Measurements from ENCODE around the gene RAP1GAP.

Gene RAP1GAP

DNA sequence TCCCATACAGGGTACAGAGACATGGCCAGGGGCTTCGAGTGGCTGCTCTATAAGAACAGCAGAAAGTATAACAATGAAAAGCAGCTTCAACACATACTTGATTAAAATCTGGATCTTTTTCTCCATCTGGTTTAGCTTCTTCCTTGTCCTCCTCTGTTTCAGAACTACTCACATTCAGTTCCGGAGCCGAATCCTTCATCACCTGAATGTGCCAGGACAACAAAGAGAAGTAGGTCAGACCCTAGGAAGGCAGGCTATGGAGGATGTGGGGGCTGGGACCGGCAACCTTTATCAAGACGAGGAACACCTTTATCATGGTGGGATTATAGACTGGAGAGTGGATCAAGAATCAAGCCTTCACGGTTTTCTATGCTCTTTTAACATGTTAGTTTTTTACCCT, 32.2 kb upstream of the RAP1GAP start:
- Histone ChIP-seq H3K9me3 (ENCODE audit: insufficient read depth, low read depth, low read length) (no peaks in the 10 kb centered on the region), H3K4me2 (ENCODE audit: low read depth, low read length, poor library complexity, severe bottlenecking) (no peak overlapping the region), H3K9ac (ENCODE audit: low read depth, low read length, poor library complexity, severe bottlenecking) (no peak overlapping the region), H3K4me1 (ENCODE audit: insufficient read depth, low read length, poor library complexity, severe bottlenecking) (no peaks in the 10 kb centered on the region), H4K20me1 (ENCODE audit: insufficient read depth, low read length, poor library complexity, severe bottlenecking) (no peaks in the 10 kb centered on the region), H3K4me3 (ENCODE audit: low read length, poor library complexity, severe bottlenecking) (no peak overlapping the region), H3K79me2 (ENCODE audit: insufficient read depth, low read length) (no peaks in the 10 kb centered on the region), H2AFZ (ENCODE audit: low read length) (no peak overlapping the region), H3K9me2 (replicated peaks; ENCODE audit: low read depth, low read length) (no peaks in the 10 kb centered on the region), H3F3A (ENCODE audit: low read depth) (no peaks in the 10 kb centered on the region), H3K36me3 (ENCODE audit: insufficient read depth, low read length) (peaks cover 64% of the 10 kb centered on the region), H3K27me3 (ENCODE audit: insufficient read depth, low read length, poor library complexity, severe bottlenecking) (no peaks in the 10 kb centered on the region)
- TF ChIP-seq EZH2phosphoT487 (IDR thresholded peaks at IDR 0.05; ENCODE audit: borderline replicate concordance), result no peak
- TF ChIP-seq, protein P1, sequence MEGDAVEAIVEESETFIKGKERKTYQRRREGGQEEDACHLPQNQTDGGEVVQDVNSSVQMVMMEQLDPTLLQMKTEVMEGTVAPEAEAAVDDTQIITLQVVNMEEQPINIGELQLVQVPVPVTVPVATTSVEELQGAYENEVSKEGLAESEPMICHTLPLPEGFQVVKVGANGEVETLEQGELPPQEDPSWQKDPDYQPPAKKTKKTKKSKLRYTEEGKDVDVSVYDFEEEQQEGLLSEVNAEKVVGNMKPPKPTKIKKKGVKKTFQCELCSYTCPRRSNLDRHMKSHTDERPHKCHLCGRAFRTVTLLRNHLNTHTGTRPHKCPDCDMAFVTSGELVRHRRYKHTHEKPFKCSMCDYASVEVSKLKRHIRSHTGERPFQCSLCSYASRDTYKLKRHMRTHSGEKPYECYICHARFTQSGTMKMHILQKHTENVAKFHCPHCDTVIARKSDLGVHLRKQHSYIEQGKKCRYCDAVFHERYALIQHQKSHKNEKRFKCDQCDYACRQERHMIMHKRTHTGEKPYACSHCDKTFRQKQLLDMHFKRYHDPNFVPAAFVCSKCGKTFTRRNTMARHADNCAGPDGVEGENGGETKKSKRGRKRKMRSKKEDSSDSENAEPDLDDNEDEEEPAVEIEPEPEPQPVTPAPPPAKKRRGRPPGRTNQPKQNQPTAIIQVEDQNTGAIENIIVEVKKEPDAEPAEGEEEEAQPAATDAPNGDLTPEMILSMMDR (conservative IDR thresholded peaks at IDR 0.05; ENCODE audit: low read length), result no peak

DNA sequence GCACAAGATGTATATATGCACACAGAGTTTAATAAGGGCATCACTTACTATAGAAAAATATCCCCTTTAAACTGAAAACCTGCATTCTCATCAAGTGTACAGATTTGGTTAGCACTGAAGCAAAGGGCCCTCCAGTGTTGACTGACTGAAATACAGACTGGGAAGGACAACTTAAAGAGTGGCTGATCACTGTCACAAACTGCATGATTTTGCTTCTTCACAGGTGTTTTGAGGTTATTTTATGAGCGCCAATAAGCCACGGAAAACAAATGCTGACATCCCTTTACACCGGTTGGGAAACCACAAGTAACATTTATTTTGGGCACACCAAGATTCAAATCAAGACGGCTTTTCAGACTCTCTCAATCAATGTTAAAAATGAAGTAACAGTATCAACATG, 30.9 kb upstream of the RAP1GAP start:
- H3K4me3 ChIP-seq (ENCODE audit: low read length, poor library complexity, severe bottlenecking), result no peak overlapping the region
- H4K20me1 ChIP-seq (ENCODE audit: insufficient read depth, low read length, poor library complexity, severe bottlenecking), result no peaks in the 10 kb centered on the region
- H3F3A ChIP-seq (ENCODE audit: low read depth), result no peaks in the 10 kb centered on the region
- H3K9ac ChIP-seq (ENCODE audit: low read depth, low read length, poor library complexity, severe bottlenecking), result no peak overlapping the region
- no peaks in the 10 kb centered on the region for H3K9me3 ChIP-seq (ENCODE audit: insufficient read depth, low read depth, low read length)
- peaks cover 63% of the 10 kb centered on the region for H3K36me3 ChIP-seq (ENCODE audit: insufficient read depth, low read length)
- H3K9me2 ChIP-seq (replicated peaks; ENCODE audit: low read depth, low read length), result no peaks in the 10 kb centered on the region
- H3K4me1 ChIP-seq (ENCODE audit: insufficient read depth, low read length, poor library complexity, severe bottlenecking), result no peaks in the 10 kb centered on the region
- H3K4me2 ChIP-seq (ENCODE audit: low read depth, low read length, poor library complexity, severe bottlenecking), result no peak overlapping the region
- H3K79me2 ChIP-seq (ENCODE audit: insufficient read depth, low read length), result no peaks in the 10 kb centered on the region
- H2AFZ ChIP-seq (ENCODE audit: low read length), result no peak overlapping the region
- no peak for TF ChIP-seq EZH2phosphoT487 (IDR thresholded peaks at IDR 0.05; ENCODE audit: borderline replicate concordance)
- TF ChIP-seq, protein P1 (conservative IDR thresholded peaks at IDR 0.05; ENCODE audit: low read length), result no peak; the same call in 1 of the 2 replicates
- H3K27me3 ChIP-seq (ENCODE audit: insufficient read depth, low read length, poor library complexity, severe bottlenecking), result no peaks in the 10 kb centered on the region

DNA sequence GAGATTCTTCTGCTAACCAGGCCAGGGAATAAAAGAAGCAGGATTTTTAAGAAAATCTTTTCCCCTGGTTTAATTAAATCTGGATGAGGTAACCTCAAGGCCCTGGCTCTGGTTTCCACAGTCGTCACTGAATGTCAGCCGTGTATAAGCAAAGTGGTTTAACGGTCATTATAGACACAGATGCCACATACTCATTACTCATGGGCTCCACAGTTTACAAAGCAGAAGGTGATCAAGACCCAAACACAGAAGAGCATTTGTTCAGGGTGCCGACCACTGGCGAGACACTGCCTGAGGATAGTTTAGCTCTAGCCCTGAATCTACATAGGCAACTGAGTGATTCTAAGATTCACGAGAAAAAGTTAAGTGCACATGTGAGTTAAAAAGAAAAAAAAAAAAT, 27.8 kb upstream of the RAP1GAP start:
- H3K27me3 ChIP-seq (ENCODE audit: insufficient read depth, low read length, poor library complexity, severe bottlenecking), result no peaks in the 10 kb centered on the region
- H3K9me2 ChIP-seq (replicated peaks; ENCODE audit: low read depth, low read length), result no peaks in the 10 kb centered on the region
- no peak for TF ChIP-seq EZH2phosphoT487 (IDR thresholded peaks at IDR 0.05; ENCODE audit: borderline replicate concordance)
- TF ChIP-seq, protein P1 (conservative IDR thresholded peaks at IDR 0.05; ENCODE audit: low read length), result no peak
- no peaks in the 10 kb centered on the region for H4K20me1 ChIP-seq (ENCODE audit: insufficient read depth, low read length, poor library complexity, severe bottlenecking)
- no peaks in the 10 kb centered on the region for H3K79me2 ChIP-seq (ENCODE audit: insufficient read depth, low read length)
- no peak overlapping the region for H3K4me3 ChIP-seq (ENCODE audit: low read length, poor library complexity, severe bottlenecking)
- no peaks in the 10 kb centered on the region for H3K4me1 ChIP-seq (ENCODE audit: insufficient read depth, low read length, poor library complexity, severe bottlenecking)
- H2AFZ ChIP-seq (ENCODE audit: low read length), result no peak overlapping the region
- H3F3A ChIP-seq (ENCODE audit: low read depth), result no peaks in the 10 kb centered on the region
- no peak overlapping the region for H3K9ac ChIP-seq (ENCODE audit: low read depth, low read length, poor library complexity, severe bottlenecking)
- H3K4me2 ChIP-seq (ENCODE audit: low read depth, low read length, poor library complexity, severe bottlenecking), result no peak overlapping the region
- no peaks in the 10 kb centered on the region for H3K9me3 ChIP-seq (ENCODE audit: insufficient read depth, low read depth, low read length)
- H3K36me3 ChIP-seq (ENCODE audit: insufficient read depth, low read length), result peaks cover 59% of the 10 kb centered on the region; the same call in 1 of the 2 replicates

Data from Loucy (cell line).